ENCODE measurements around the gene ELK1.

ELK1 gene

GRCh38 chrX:47587091-47587891, 63.1 kb downstream of the ELK1 start:
- intact Hi-C loops (cut with DNase I): no loop called here

DNA sequence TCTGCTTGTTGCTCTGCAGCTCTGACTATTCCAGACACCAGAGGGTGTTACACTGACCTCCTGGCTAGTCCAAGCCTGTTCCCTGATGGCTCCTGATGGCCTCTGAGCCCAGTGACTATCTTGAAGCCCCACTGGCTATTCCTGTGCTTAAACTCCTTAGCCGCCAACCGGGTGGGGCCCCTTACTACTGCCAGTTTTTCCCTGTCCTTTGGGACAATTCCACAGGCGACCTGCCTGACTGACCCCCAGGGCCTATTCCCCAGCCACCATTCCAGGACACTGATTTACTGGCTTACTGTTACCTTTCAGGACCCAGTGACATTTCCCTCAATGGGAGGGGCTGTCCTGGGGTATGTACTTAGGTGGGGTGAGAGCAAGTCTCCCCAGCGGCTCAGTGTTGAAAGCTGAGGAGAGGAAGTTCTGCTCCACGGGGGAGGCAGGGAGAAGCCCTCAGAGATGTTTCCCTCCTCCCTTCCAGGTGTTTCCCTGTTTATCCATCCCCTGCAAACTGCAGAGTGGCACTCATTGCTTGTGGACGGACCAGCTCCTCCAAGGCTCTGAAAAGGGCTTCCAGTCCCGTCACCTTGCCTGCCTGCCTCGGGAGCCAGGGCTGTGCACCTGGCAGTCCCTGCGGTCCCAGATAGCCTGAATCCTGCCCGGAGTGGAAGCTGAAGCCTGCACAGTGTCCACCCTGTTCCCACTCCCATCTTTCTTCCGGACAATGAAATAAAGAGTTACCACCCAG, 64.1 kb downstream of the ELK1 start:
- DNase-seq: peak in 1 of 42 donors; percentile 10
- intact Hi-C loops (cut with DNase I): no loop called here

More at GRCh38 chrX:47587091-47587891, 63.1 kb downstream of the ELK1 start:
- peak in 1 of 42 donors; percentile 5 for DNase-seq

Measured in head of caudate nucleus (tissue), 42 donors.